SK-N-SH (cell line): ENCODE data around the gene GLMP. TPM values are rescaled to one million over a fixed set of nuclear protein-coding genes. Genes with fewer than 3 reads are reported as not detected.
A peak's percentile ranks its signal among the peaks of the same experiment; 100 is the strongest.

Source experiments
- CTCF ChIA-PET: fragments of 300-600, 350-600 bp; formaldehyde crosslinking; extraction: SDS; loops from one replicate; lab custom pipeline; 2021; lab: Yijun Ruan, JAX
- POLR2A ChIA-PET: fragments of 350-600 bp; sonication (Branson Sonifier 250); formaldehyde crosslinking; extraction: SDS; loops from one replicate; lab custom pipeline; 2020; ENCODE audit warnings: antibody characterized with exemption, inconsistent platforms; lab: Yijun Ruan, JAX
- DNase-seq: peaks from one replicate; pipeline ENCODE4 v3.0.0; 2012
- H2AFZ ChIP-seq: fragments of 200-600 bp; sonication (generic); 2 replicates; pipeline ENCODE4 v1.8.1; 2016; ENCODE audit warnings: antibody characterized with exemption, mild to moderate bottlenecking, low read depth
- H3F3A ChIP-seq: fragments of 200-600 bp; sonication (generic); replicated peaks from 2 replicates; pipeline ENCODE3; 2016; ENCODE audit warnings: antibody characterized with exemption, mild to moderate bottlenecking; ENCODE audit not compliant: insufficient read depth
- H3K27ac ChIP-seq, 2 experiments: fragments of 200-500 bp in 1 of 2; fragments of 200-600 bp in 1 of 2; sonication (Bioruptor generic) in 1 of 2; sonication (generic), shearing (Covaris generic) in 1 of 2; 2 replicates each; pipeline versions ENCODE4 v1.5.1 to v1.6.1; 2014 to 2016; ENCODE audit warnings: low read depth in 2 of 2, inconsistent platforms in 1 of 2, low read length in 1 of 2, mild to moderate bottlenecking in 1 of 2, mixed read lengths in 1 of 2
- H3K27me3 ChIP-seq: fragments of 200-600 bp; sonication (generic), shearing (Covaris generic); 2 replicates; pipeline ENCODE4 v1.6.1; 2016; ENCODE audit warnings: mixed run types; ENCODE audit not compliant: insufficient read depth
- H3K36me3 ChIP-seq, 2 experiments: fragments of 200-500 bp in 1 of 2; fragments of 200-600 bp in 1 of 2; sonication (Bioruptor generic) in 1 of 2; sonication (generic) in 1 of 2; replicated peaks in 1 of 2; 2 replicates each; pipeline versions ENCODE3 to v1.5.1; 2014 to 2016; ENCODE audit warnings: low read length in 1 of 2, mild to moderate bottlenecking in 1 of 2; ENCODE audit not compliant: insufficient read depth in 2 of 2, control insufficient read depth in 1 of 2
- H3K4me1 ChIP-seq, 2 experiments: fragments of 200-500 bp in 1 of 2; fragments of 200-600 bp in 1 of 2; sonication (Bioruptor generic) in 1 of 2; sonication (generic), shearing (Covaris generic) in 1 of 2; 2 replicates each; pipeline versions ENCODE4 v1.5.1 to v1.6.1; 2014 to 2016; ENCODE audit warnings: low read depth in 1 of 2, low read length in 1 of 2, mixed run types in 1 of 2; ENCODE audit not compliant: insufficient read depth in 2 of 2, control insufficient read depth in 1 of 2
- H3K4me2 ChIP-seq: fragments of 200-600 bp; sonication (generic), shearing (Covaris generic); 2 replicates; pipeline ENCODE4 v1.6.1; 2017; ENCODE audit warnings: mixed run types
- H3K4me3 ChIP-seq, 2 experiments: fragments of 200-500 bp in 1 of 2; fragments of 200-600 bp in 1 of 2; sonication (Bioruptor generic) in 1 of 2; sonication (generic), shearing (Covaris generic) in 1 of 2; 2 replicates each; pipeline versions ENCODE4 v1.5.1 to v1.8.1; 2014 to 2016; ENCODE audit warnings: low read depth in 2 of 2, inconsistent platforms in 1 of 2, low read length in 1 of 2, mild to moderate bottlenecking in 1 of 2, mixed read lengths in 1 of 2, moderate library complexity in 1 of 2
- H3K79me2 ChIP-seq: fragments of 200-600 bp; sonication (generic); 2 replicates; pipeline ENCODE4 v1.8.1; 2017; ENCODE audit warnings: mild to moderate bottlenecking; ENCODE audit not compliant: insufficient read depth
- H3K9ac ChIP-seq: fragments of 200-600 bp; sonication (generic); 2 replicates; pipeline ENCODE4 v1.6.1; 2017; ENCODE audit warnings: mixed run types
- H3K9me2 ChIP-seq: fragments of 200-600 bp; sonication (generic); 2 replicates; pipeline ENCODE4 v1.6.1; 2017; ENCODE audit warnings: mixed run types
- H3K9me3 ChIP-seq: fragments of 200-600 bp; sonication (generic); 2 replicates; pipeline ENCODE4 v1.6.1; 2017; ENCODE audit warnings: mixed run types, mild to moderate bottlenecking, moderate library complexity
- H4K20me1 ChIP-seq: fragments of 200-600 bp; sonication (generic); 2 replicates; pipeline ENCODE4 v1.6.1; 2017; ENCODE audit warnings: mild to moderate bottlenecking, mixed run types; ENCODE audit not compliant: insufficient read depth
- CHD2 ChIP-seq: fragments of 150-350 bp; IDR thresholded peaks from 2 replicates; pipeline ENCODE4 v1.6.1; 2018; ENCODE audit warnings: low read length; ENCODE audit not compliant: partially characterized antibody
- GABPA ChIP-seq: IDR thresholded peaks from 2 replicates; pipeline ENCODE4 v1.4.0; 2012; ENCODE audit warnings: low read depth, mild to moderate bottlenecking
- JUND ChIP-seq: IDR thresholded peaks from 2 replicates; pipeline ENCODE4 v1.4.0; 2012
- RAD21 ChIP-seq: IDR thresholded peaks from 2 replicates; pipeline ENCODE4 v1.6.1; 2012; ENCODE audit warnings: mild to moderate bottlenecking, low read length
- RCOR1 ChIP-seq: fragments of 150-350 bp; IDR thresholded peaks from 2 replicates; pipeline ENCODE4 v1.6.1; 2017; ENCODE audit warnings: antibody characterized with exemption, low read length
- SIN3A ChIP-seq: IDR thresholded peaks from 2 replicates; pipeline ENCODE4 v1.6.1; 2012; ENCODE audit warnings: low read depth, mild to moderate bottlenecking, low read length, moderate library complexity, borderline replicate concordance
- WGBS: methylation state at CpG from one replicate; pipeline ENCODE4 v1.1.6; 2017; ENCODE audit warnings: low lambda C conversion rate; 5-methylcytosine and 5-hydroxymethylcytosine counted together
- polyA plus RNA-seq, 3 experiments: library from polyadenylated mRNA; depleted of rRNA; stranded (reverse); fragments of >200 nt; gene quantifications; 2 replicates each; pipeline ENCODE4 v1.2.3, GENCODE V29; 2012
- TF ChIP-seq, protein P1 (sequence below): IDR thresholded peaks from 2 replicates; pipeline ENCODE4 v1.4.0; 2012; ENCODE audit warnings: low read depth, borderline replicate concordance
- TF ChIP-seq, protein P2 (sequence below): fragments of 200-600 bp; sonication (generic); IDR thresholded peaks from 2 replicates; pipeline ENCODE4 v1.6.1; 2017; ENCODE audit warnings: antibody characterized with exemption, mild to moderate bottlenecking, moderate library complexity
- TF ChIP-seq, protein P3 (sequence below): IDR thresholded peaks from 2 replicates; pipeline ENCODE4 v1.6.1; 2012; ENCODE audit warnings: mild to moderate bottlenecking, low read depth, low read length, moderate library complexity

Gene GLMP
- polyA plus RNA-seq, 1 of the 3 experiments (the other 2 are of a cell fraction): 41.7 TPM

DNA sequence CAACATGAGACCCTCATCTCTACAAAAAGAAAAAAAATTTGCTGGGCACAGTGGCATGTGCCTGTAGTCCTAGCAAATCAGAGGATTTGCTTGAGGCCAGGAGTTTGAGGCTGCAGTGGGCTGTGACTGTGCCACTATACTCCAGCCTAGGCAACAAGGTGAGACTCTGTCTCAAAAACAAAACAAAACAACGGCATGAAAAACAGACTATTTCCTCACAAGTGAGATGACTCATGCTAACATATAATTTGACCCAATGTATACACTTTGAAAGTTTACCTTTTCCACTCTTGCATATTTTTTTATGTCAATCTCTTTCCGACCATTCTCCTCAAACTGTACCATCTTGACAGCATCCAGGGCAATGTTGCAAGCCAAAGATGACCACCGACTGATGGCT, 25.1 kb upstream of the GLMP start (continued):
- no peak for TF ChIP-seq SIN3A
- TF ChIP-seq, protein P1, sequence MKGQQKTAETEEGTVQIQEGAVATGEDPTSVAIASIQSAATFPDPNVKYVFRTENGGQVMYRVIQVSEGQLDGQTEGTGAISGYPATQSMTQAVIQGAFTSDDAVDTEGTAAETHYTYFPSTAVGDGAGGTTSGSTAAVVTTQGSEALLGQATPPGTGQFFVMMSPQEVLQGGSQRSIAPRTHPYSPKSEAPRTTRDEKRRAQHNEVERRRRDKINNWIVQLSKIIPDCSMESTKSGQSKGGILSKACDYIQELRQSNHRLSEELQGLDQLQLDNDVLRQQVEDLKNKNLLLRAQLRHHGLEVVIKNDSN: no peak
- TF ChIP-seq, protein P2, sequence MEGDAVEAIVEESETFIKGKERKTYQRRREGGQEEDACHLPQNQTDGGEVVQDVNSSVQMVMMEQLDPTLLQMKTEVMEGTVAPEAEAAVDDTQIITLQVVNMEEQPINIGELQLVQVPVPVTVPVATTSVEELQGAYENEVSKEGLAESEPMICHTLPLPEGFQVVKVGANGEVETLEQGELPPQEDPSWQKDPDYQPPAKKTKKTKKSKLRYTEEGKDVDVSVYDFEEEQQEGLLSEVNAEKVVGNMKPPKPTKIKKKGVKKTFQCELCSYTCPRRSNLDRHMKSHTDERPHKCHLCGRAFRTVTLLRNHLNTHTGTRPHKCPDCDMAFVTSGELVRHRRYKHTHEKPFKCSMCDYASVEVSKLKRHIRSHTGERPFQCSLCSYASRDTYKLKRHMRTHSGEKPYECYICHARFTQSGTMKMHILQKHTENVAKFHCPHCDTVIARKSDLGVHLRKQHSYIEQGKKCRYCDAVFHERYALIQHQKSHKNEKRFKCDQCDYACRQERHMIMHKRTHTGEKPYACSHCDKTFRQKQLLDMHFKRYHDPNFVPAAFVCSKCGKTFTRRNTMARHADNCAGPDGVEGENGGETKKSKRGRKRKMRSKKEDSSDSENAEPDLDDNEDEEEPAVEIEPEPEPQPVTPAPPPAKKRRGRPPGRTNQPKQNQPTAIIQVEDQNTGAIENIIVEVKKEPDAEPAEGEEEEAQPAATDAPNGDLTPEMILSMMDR: no peak
- no peak for TF ChIP-seq GABPA
- TF ChIP-seq, protein P3, sequence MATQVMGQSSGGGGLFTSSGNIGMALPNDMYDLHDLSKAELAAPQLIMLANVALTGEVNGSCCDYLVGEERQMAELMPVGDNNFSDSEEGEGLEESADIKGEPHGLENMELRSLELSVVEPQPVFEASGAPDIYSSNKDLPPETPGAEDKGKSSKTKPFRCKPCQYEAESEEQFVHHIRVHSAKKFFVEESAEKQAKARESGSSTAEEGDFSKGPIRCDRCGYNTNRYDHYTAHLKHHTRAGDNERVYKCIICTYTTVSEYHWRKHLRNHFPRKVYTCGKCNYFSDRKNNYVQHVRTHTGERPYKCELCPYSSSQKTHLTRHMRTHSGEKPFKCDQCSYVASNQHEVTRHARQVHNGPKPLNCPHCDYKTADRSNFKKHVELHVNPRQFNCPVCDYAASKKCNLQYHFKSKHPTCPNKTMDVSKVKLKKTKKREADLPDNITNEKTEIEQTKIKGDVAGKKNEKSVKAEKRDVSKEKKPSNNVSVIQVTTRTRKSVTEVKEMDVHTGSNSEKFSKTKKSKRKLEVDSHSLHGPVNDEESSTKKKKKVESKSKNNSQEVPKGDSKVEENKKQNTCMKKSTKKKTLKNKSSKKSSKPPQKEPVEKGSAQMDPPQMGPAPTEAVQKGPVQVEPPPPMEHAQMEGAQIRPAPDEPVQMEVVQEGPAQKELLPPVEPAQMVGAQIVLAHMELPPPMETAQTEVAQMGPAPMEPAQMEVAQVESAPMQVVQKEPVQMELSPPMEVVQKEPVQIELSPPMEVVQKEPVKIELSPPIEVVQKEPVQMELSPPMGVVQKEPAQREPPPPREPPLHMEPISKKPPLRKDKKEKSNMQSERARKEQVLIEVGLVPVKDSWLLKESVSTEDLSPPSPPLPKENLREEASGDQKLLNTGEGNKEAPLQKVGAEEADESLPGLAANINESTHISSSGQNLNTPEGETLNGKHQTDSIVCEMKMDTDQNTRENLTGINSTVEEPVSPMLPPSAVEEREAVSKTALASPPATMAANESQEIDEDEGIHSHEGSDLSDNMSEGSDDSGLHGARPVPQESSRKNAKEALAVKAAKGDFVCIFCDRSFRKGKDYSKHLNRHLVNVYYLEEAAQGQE: no peak

GRCh38 chr1:156319664-156320063, 24.2 kb upstream of the GLMP start:
- POLR2A ChIA-PET: interaction anchor here (0.9 kb wide), 1 partner anchor 9 kb away, joined by 3 read pairs; no protein-coding TSS in a partner anchor
- no peaks in the 10 kb centered on the region for H3K27me3 ChIP-seq
- no peak overlapping the region for H3K4me3 ChIP-seq
- 100% methylated on average over 1 of the region's 1 CpG for WGBS
- H3K79me2 ChIP-seq: 0 out of 2 replicates have a peak, but pooled peaks cover 7% of the 10 kb centered on the region
- no peak overlapping the region for H2AFZ ChIP-seq
- no peak overlapping the region for H3K9ac ChIP-seq
- DNase-seq: peak; percentile 43
- H3K4me2 ChIP-seq: no peak overlapping the region
- no peaks in the 10 kb centered on the region for H3K9me2 ChIP-seq
- TF ChIP-seq, protein P2: peak; percentile 79
- TF ChIP-seq SIN3A: no peak
- TF ChIP-seq RCOR1: no peak
- TF ChIP-seq RAD21: peak; percentile 64
- TF ChIP-seq JUND: no peak
- no peak for TF ChIP-seq CHD2
- TF ChIP-seq, all 33 proteins: peak for 2
- Histone ChIP-seq H3K27ac (0 out of 4 replicates have a peak overlapping the region, but pooled peaks of 1 of the 2 experiments have one; percentile 16), H3K36me3 (peaks cover 73 to 92% of the 10 kb centered on the region in 2 experiments), H3K9me3 (no peaks in the 10 kb centered on the region), H3K4me1 (no peaks in the 10 kb centered on the region), H4K20me1 (0 out of 2 replicates have a peak, but pooled peaks cover 3% of the 10 kb centered on the region), H3F3A (peaks cover 11% of the 10 kb centered on the region)
- CTCF ChIA-PET: interaction anchor here (0.6 to 2.9 kb wide), 28 partner anchors 10 to 176 kb away, joined by 3 to 18 read pairs (median 4); partner anchors contain the start of genes CCT3, PMF1, TMEM79 and TSACC
